Measurements from ENCODE around the gene TLR9.
A peak's percentile ranks its signal among the peaks of the same experiment; 100 is the strongest.

TLR9 gene

DNA sequence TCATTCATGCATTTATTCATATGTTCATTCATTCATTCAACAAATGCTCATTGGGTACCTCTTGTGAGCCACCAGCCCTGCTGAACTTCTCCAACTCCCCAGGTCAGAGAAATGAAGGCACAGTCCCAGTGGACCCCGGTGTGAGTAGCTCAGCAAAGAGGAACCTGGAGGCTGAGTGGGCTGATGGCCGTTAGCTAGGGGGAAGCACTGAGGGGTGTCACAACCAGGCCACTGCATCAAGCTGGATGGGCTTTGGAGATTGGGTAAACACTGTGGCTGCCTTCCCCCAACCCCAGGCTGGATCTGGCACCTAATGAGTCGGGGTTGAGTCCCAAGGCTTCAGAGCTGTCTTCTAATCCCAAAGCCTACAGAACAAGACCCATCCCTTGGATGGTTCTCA lies 39.6 kb downstream of the TLR9 start:
- no peak overlapping the region for H3K4me3 ChIP-seq (replicated peaks in 1 of 2; ENCODE audit: low read depth in 2 of 2, low read length in 2 of 2)
- TF ChIP-seq CTCF (IDR thresholded peaks at IDR 0.05; ENCODE audit: low read depth, low read length) = no peak

GRCh38 chr3:52185311-52185710 lies 40.1 kb downstream of the TLR9 start:
- DNase-seq (ENCODE audit: low read depth in 2 of 2) = no peak
- H3K4me3 ChIP-seq (replicated peaks in 1 of 2; ENCODE audit: low read depth in 2 of 2, low read length in 2 of 2) = no peak overlapping the region
- no peak for TF ChIP-seq CTCF (IDR thresholded peaks at IDR 0.05; ENCODE audit: low read depth, low read length)

More for the DNA sequence above, 39.6 kb downstream of the TLR9 start:
- no peak for DNase-seq (ENCODE audit: low read depth in 2 of 2)

DNA sequence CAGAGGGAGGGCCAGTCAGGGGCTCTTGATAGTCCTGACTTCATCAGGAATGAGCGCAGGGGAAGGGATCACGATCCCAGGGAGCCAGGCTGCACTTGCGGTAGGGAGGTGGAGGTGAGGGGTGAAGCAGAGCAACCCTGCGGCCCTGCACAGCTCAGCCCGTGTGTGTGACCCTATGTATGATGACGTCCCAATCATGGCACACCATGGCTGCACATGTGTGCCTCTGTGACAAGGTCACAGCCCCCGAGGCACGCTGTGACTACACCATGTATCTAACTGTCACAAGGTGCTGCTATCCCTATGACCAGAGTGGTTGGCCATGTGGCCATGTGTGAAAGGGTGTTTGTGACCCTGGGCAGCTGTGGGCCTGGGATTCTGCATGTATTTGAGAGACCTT lies 40.8 kb downstream of the TLR9 start:
- no peak for TF ChIP-seq CTCF (IDR thresholded peaks at IDR 0.05; ENCODE audit: low read depth, low read length)
- DNase-seq (ENCODE audit: low read depth in 2 of 2) = no peak
- no peak overlapping the region for H3K4me3 ChIP-seq (replicated peaks in 1 of 2; ENCODE audit: low read depth in 2 of 2, low read length in 2 of 2)

GRCh38 chr3:52183786-52184445 lies 41.5 kb downstream of the TLR9 start:
- no peak for DNase-seq (ENCODE audit: low read depth in 2 of 2)
- no peak overlapping the region for H3K4me3 ChIP-seq (replicated peaks in 1 of 2; ENCODE audit: low read depth in 2 of 2, low read length in 2 of 2)
- TF ChIP-seq CTCF (IDR thresholded peaks at IDR 0.05; ENCODE audit: low read depth, low read length) = no peak

- DNase-seq (ENCODE audit: low read depth in 2 of 2) = no peak
- no peak overlapping the region for H3K4me3 ChIP-seq (replicated peaks in 1 of 2; ENCODE audit: low read depth in 2 of 2, low read length in 2 of 2)
- no peak for TF ChIP-seq CTCF (IDR thresholded peaks at IDR 0.05; ENCODE audit: low read depth, low read length)
Measured at GRCh38 chr3:52182691-52183090, 42.8 kb downstream of the TLR9 start.

- TF ChIP-seq CTCF (IDR thresholded peaks at IDR 0.05; ENCODE audit: low read depth, low read length) = no peak
- no peak overlapping the region for H3K4me3 ChIP-seq (replicated peaks in 1 of 2; ENCODE audit: low read depth in 2 of 2, low read length in 2 of 2)
- DNase-seq (ENCODE audit: low read depth in 2 of 2) = no peak
Measured at GRCh38 chr3:52182196-52182595, 43.2 kb downstream of the TLR9 start.

- H3K4me3 ChIP-seq (replicated peaks in 1 of 2; ENCODE audit: low read depth in 2 of 2, low read length in 2 of 2) = no peak overlapping the region
- TF ChIP-seq CTCF (IDR thresholded peaks at IDR 0.05; ENCODE audit: low read depth, low read length) = no peak
- peak; percentile 66 to 75 for DNase-seq (ENCODE audit: low read depth in 2 of 2)
Measured at GRCh38 chr3:52181543-52181942, 43.9 kb downstream of the TLR9 start.
